Thyroid gland (tissue), 4 donors: ENCODE measurements around the gene MARK3. TPM values are rescaled to one million over a fixed set of nuclear protein-coding genes. Genes with fewer than 3 reads are reported as not detected.

ENCODE experiments used
- DNase-seq, 2 donors: peaks; one replicate each; pipeline ENCODE4 v3.0.0-alpha.2; 2019
- H3K27ac ChIP-seq, 3 donors: fragments of 200-600 bp; sonication (generic); 1 replicate in 2 of 3; 2 replicates in 1 of 3; pipeline ENCODE4 v1.5.1; 2016 to 2019; ENCODE audit warnings: mild to moderate bottlenecking in 1 of 3, moderate library complexity in 1 of 3
- H3K27me3 ChIP-seq: fragments of 200-600 bp; sonication (generic); one replicate; pipeline ENCODE4 v1.5.1; 2019
- H3K36me3 ChIP-seq, 2 donors: fragments of 200-600 bp; sonication (generic); one replicate each; pipeline ENCODE4 v1.5.1; 2016 to 2019
- H3K4me1 ChIP-seq, 2 donors: fragments of 200-600 bp; sonication (generic); one replicate each; pipeline ENCODE4 v1.5.1; 2017 to 2019
- H3K4me3 ChIP-seq, 3 donors: fragments of 200-600 bp; sonication (generic); replicated peaks in 1 of 3; 1 replicate in 2 of 3; 2 replicates in 1 of 3; pipeline ENCODE4 v1.5.1; 2016; ENCODE audit warnings: mild to moderate bottlenecking in 1 of 3
- H3K9me3 ChIP-seq: fragments of 200-600 bp; sonication (generic); one replicate; pipeline ENCODE4 v1.5.1; 2017
- CTCF ChIP-seq, 6 experiments: fragments of 200-600 bp in 3 of 6; fragments of 450-650 bp in 3 of 6; sonication (generic) in 3 of 6; IDR thresholded peaks; one replicate each; pipeline ENCODE4 v1.5.1; 2016 to 2019; ENCODE audit warnings: antibody characterized with exemption in 6 of 6, mild to moderate bottlenecking in 2 of 6, inconsistent platforms in 1 of 6, moderate library complexity in 1 of 6
- POLR2A ChIP-seq, 2 donors: fragments of 450-650 bp; IDR thresholded peaks; one replicate each; pipeline ENCODE4 v1.6.1; 2017; ENCODE audit warnings: antibody characterized with exemption in 2 of 2, mild to moderate bottlenecking in 2 of 2, moderate library complexity in 1 of 2
- WGBS, 2 donors: methylation state at CpG; one replicate each; pipeline ENCODE4 v1.1.5; 2017; 5-methylcytosine and 5-hydroxymethylcytosine counted together
- intact Hi-C: fragments of 100-400 bp; cut with DNase I; formaldehyde crosslinking; loops from one replicate; pipeline ENCODE4 v1.15.1; 2023
- total RNA-seq, 4 donors: library from RNA; depleted of rRNA; stranded (reverse); fragments of >200 nt; gene quantifications; one replicate each; pipeline ENCODE4 v1.2.3, GENCODE V29; 2016

MARK3 gene
- total RNA-seq, 4 donors from 2014 or later: 105 to 164 (median 114) TPM

- peak overlapping the region; percentile 20 to 78 (median 71) for H3K27ac ChIP-seq
- WGBS, 2 donors: 79 to 81% methylated on average over 19 to 20 of the region's 33 CpGs
- H3K9me3 ChIP-seq: no peaks in the 10 kb centered on the region
- no peaks in the 10 kb centered on the region for H3K36me3 ChIP-seq
- DNase-seq: no peak
- no peaks in the 10 kb centered on the region for H3K27me3 ChIP-seq
- intact Hi-C loops: no loop called here
- peaks cover 42 to 75% of the 10 kb centered on the region in 2 donors for H3K4me1 ChIP-seq
- TF ChIP-seq CTCF (IDR thresholded peaks at IDR 0.05) (peak in 1 of 6 experiments; percentile 6), POLR2A (IDR thresholded peaks at IDR 0.05) (no peak)
- no peak overlapping the region for H3K4me3 ChIP-seq
Measured at GRCh38 chr14:103541709-103542604, 156.7 kb downstream of the MARK3 start.

- intact Hi-C loops: no loop called here
Measured at GRCh38 chr14:103542605-103543088, 157.4 kb downstream of the MARK3 start.

GRCh38 chr14:103543140-103543539 is 157.9 kb downstream of the MARK3 start:
- no peak for DNase-seq
- Histone ChIP-seq H3K27me3 (no peaks in the 10 kb centered on the region), H3K36me3 (no peaks in the 10 kb centered on the region), H3K9me3 (no peaks in the 10 kb centered on the region), H3K4me3 (no peak overlapping the region), H3K4me1 (peaks cover 42 to 82% of the 10 kb centered on the region in 2 donors), H3K27ac (peak overlapping the region in 1 of 3 donors; percentile 71)
- WGBS, 2 donors: 73 to 76% methylated on average over 3 to 5 of the region's 10 CpGs
- intact Hi-C loops: no loop called here
- TF ChIP-seq CTCF (IDR thresholded peaks at IDR 0.05) (no peak), POLR2A (IDR thresholded peaks at IDR 0.05) (no peak)

More at GRCh38 chr14:103542605-103543088, 157.4 kb downstream of the MARK3 start:
- peaks cover 42 to 80% of the 10 kb centered on the region in 2 donors for H3K4me1 ChIP-seq
- peak; percentile 75 to 80 for DNase-seq
- TF ChIP-seq CTCF (IDR thresholded peaks at IDR 0.05): no peak
- TF ChIP-seq POLR2A (IDR thresholded peaks at IDR 0.05): no peak
- H3K27ac ChIP-seq: peak overlapping the region in 2 of 3 donors; percentile 51 to 71
- H3K36me3 ChIP-seq: no peaks in the 10 kb centered on the region
- H3K9me3 ChIP-seq: no peaks in the 10 kb centered on the region
- H3K27me3 ChIP-seq: no peaks in the 10 kb centered on the region
- 3 to 18% methylated on average over 3 to 6 of the region's 18 CpGs for WGBS, 2 donors
- H3K4me3 ChIP-seq: no peak overlapping the region

- Histone ChIP-seq H3K4me1 (peaks cover 38 to 82% of the 10 kb centered on the region in 2 donors), H3K9me3 (no peaks in the 10 kb centered on the region), H3K36me3 (no peaks in the 10 kb centered on the region), H3K27me3 (no peaks in the 10 kb centered on the region), H3K4me3 (no peak overlapping the region), H3K27ac (no peak overlapping the region)
- no peak for DNase-seq
- 72% methylated on average over 12 of the region's 19 CpGs; no CpG with 5 or more reads in 1 of the 2 donors for WGBS, 2 donors
- TF ChIP-seq CTCF (IDR thresholded peaks at IDR 0.05) (no peak), POLR2A (IDR thresholded peaks at IDR 0.05) (no peak)
- intact Hi-C loops: no loop called here
Measured at GRCh38 chr14:103543721-103544387, 158.6 kb downstream of the MARK3 start.
